Parathyroid adenoma (tissue), 2 donors: ENCODE data around the gene HPN.
"Not testable (repeated sequence)": the region's sequence is repeated elsewhere in the genome, so short reads cannot be mapped to it uniquely, and the experiment has no call there.

Source experiments
- H2AFZ ChIP-seq: fragments of 300-600 bp; sonication (generic); one replicate; pipeline ENCODE4 v1.7.0; 2017; ENCODE audit warnings: antibody characterized with exemption, mild to moderate bottlenecking
- H3K27ac ChIP-seq: fragments of 300-600 bp; sonication (generic); one replicate; pipeline ENCODE4 v1.7.0; 2017
- H3K27me3 ChIP-seq: fragments of 300-600 bp; sonication (generic); one replicate; pipeline ENCODE4 v1.7.0; 2017; ENCODE audit warnings: low read length; ENCODE audit not compliant: control insufficient read depth, insufficient read depth
- H3K36me3 ChIP-seq: fragments of 300-600 bp; sonication (generic); one replicate; pipeline ENCODE4 v1.7.0; 2017; ENCODE audit warnings: low read length; ENCODE audit not compliant: control insufficient read depth, insufficient read depth
- H3K4me1 ChIP-seq: fragments of 300-600 bp; sonication (generic); one replicate; pipeline ENCODE4 v1.7.0; 2017; ENCODE audit warnings: control low read depth
- H3K4me2 ChIP-seq: fragments of 300-600 bp; sonication (generic); one replicate; pipeline ENCODE4 v1.7.0; 2017; ENCODE audit warnings: low read length
- H3K4me3 ChIP-seq: fragments of 300-600 bp; sonication (generic); one replicate; pipeline ENCODE4 v1.7.0; 2017; ENCODE audit warnings: low read depth, low read length
- H3K79me2 ChIP-seq: fragments of 300-600 bp; sonication (generic); one replicate; pipeline ENCODE4 v1.7.0; 2017; ENCODE audit warnings: control low read depth
- H3K9ac ChIP-seq: fragments of 300-600 bp; sonication (generic); one replicate; pipeline ENCODE4 v1.7.0; 2017; ENCODE audit warnings: mild to moderate bottlenecking
- H3K9me3 ChIP-seq: fragments of 300-600 bp; sonication (generic); one replicate; pipeline ENCODE4 v1.7.0; 2017; ENCODE audit warnings: low read length; ENCODE audit not compliant: control insufficient read depth
- TF ChIP-seq, protein P1 (sequence below): fragments of 300-600 bp; sonication (generic); IDR thresholded peaks from one replicate; pipeline ENCODE4 v1.7.0; 2017; ENCODE audit warnings: antibody characterized with exemption, mild to moderate bottlenecking
- donor health status: primary hyperparathyroidism.

Gene HPN

DNA sequence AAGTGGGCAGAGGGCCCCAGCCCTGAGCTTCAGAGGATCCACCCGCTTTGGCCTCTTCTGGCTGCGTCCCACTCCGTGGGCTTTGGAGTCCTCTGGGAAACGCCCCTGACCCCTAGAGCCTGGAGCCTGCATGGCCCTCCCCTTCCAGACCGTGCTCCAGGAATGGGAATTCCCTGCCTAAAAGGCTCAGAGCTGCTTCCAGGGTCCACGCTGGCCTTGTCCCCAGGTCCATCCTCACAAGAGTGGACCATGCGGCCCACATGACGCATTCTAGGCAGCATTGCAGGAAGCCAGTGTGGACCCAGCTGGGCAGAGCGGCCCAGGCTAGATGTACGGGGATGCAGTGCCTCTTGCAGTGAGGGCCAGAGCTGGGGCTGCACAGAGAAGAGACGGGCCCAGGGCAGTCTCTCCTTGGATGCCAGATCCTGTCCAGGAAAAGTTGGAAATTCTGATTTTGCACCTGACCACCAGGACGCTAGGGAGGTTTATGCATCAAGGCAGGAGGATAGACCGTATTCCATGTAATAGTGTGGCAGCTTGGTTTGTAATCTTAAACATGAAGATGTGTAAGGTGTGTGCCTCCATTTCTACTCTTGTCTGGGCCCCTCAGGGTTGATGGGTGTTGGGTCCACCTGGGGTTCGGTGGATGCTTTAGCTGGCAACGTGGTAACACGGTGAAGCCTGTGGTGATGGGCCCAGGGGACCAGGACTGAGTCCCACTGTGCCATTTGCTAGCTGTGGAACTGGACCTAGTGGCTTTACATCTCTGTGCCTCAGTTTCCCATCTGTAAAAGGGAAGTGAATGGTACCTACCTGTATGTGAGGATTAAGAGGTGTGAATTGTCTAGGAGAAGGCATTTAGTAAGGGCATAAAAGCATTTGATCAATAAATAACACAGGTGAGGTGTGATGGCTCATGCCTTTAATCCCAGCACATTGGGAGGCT lies 59.3 kb downstream of the HPN start:
- no peak overlapping the region for H3K9ac ChIP-seq
- H3K27ac ChIP-seq, result no peak overlapping the region
- no peak overlapping the region for H2AFZ ChIP-seq
- no peaks in the 10 kb centered on the region for H3K36me3 ChIP-seq
- no peaks in the 10 kb centered on the region for H3K27me3 ChIP-seq
- H3K4me2 ChIP-seq, result no peak overlapping the region
- TF ChIP-seq, protein P1, sequence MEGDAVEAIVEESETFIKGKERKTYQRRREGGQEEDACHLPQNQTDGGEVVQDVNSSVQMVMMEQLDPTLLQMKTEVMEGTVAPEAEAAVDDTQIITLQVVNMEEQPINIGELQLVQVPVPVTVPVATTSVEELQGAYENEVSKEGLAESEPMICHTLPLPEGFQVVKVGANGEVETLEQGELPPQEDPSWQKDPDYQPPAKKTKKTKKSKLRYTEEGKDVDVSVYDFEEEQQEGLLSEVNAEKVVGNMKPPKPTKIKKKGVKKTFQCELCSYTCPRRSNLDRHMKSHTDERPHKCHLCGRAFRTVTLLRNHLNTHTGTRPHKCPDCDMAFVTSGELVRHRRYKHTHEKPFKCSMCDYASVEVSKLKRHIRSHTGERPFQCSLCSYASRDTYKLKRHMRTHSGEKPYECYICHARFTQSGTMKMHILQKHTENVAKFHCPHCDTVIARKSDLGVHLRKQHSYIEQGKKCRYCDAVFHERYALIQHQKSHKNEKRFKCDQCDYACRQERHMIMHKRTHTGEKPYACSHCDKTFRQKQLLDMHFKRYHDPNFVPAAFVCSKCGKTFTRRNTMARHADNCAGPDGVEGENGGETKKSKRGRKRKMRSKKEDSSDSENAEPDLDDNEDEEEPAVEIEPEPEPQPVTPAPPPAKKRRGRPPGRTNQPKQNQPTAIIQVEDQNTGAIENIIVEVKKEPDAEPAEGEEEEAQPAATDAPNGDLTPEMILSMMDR, result no peak
- H3K4me3 ChIP-seq, result no peak overlapping the region
- no peaks in the 10 kb centered on the region for H3K79me2 ChIP-seq
- no peaks in the 10 kb centered on the region for H3K4me1 ChIP-seq
- no peaks in the 10 kb centered on the region for H3K9me3 ChIP-seq

DNA sequence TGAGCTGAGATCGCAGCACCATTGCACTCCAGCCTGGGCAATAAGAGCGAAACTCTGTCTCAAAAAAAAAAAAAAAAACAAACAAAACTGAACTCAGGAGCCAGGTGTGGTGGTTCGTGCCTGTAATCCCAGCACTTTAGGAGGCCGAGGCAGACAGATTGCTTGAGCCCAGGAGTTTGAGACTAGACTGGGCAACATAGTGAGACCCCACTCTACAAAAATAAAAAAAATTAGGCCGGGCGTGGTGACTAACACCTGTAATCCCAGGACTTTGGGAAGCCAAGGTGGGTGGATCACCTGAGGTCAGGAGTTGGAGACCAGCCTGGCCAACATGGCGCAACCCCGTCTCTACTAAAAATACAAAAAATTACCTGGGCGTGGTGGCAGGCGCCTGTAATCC lies 60.4 kb downstream of the HPN start:
- H3K4me2 ChIP-seq, H3K9ac ChIP-seq: not testable (repeated sequence)

DNA sequence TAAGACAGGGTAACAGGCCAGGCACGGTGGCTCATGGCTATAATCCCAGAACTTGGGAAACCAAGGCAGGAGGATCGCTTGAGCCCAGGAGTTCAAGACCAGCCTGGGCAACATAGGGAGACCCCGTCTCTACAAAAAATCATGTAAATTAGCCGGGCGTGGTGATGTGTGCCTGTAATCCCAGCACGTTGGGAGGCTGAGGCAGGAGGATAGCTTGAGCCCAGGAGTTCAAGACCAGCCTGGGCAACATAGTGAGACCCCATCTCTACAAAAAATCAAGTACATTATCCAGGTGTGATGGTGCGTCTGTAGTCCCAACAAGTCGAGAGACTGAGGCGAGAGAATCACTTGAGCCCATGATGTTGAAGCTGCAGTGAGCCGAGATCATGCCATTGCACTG lies 62.1 kb downstream of the HPN start:
- not testable (repeated sequence) for H3K9ac ChIP-seq, H3K4me1 ChIP-seq, H3K27me3 ChIP-seq, H3K79me2 ChIP-seq, H3K9me3 ChIP-seq, H3K4me3 ChIP-seq, H3K27ac ChIP-seq, H3K4me2 ChIP-seq, H2AFZ ChIP-seq, H3K36me3 ChIP-seq

More for the DNA sequence above, 60.4 kb downstream of the HPN start:
- H3K79me2 ChIP-seq, H3K36me3 ChIP-seq, H3K4me1 ChIP-seq, H3K9me3 ChIP-seq, H3K27me3 ChIP-seq, H2AFZ ChIP-seq, H3K27ac ChIP-seq, H3K4me3 ChIP-seq: not testable (repeated sequence)

DNA sequence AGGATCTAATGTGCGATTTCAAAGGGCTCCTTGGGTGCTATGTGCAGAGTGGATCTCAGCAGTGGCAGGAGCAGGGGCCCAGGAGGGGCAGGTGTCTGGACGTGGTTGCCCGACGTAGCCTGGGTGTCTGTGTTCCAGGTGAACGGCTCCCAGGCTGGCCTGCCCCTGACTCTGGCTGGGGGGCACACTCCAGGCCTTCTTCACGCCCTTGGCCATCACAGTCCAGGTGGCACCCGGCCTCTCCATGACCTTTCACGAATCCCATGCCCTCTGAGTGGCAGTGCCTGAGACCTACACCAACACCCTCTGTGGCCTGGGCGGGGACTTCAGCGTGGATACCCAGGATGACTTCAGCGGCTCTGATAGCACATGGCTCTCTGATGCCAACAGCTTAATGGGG lies 62.8 kb downstream of the HPN start:
- no peaks in the 10 kb centered on the region for H3K9me3 ChIP-seq
- H2AFZ ChIP-seq, result no peak overlapping the region
- H3K9ac ChIP-seq, result no peak overlapping the region
- no peak overlapping the region for H3K4me2 ChIP-seq
- TF ChIP-seq, protein P1, result no peak
- no peaks in the 10 kb centered on the region for H3K27me3 ChIP-seq
- H3K4me3 ChIP-seq, result no peak overlapping the region
- H3K27ac ChIP-seq, result no peak overlapping the region
- H3K79me2 ChIP-seq, result no peaks in the 10 kb centered on the region
- H3K4me1 ChIP-seq, result no peaks in the 10 kb centered on the region
- H3K36me3 ChIP-seq, result no peaks in the 10 kb centered on the region

DNA sequence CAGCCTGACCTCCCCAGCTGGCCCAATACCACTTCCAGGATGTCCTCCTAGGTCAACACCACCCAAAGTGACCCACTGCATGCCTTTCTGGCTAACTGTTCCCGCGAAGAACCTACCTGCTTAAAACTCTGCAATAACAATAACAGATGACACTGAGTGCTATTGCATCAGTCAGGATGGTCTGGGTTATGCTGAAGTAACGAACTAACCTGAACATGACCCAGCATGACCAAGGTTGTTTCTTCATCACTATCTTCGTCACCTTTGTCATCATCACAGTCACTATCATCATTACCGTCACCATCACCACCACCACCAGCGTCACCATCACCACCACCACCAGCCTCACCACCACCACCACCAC lies 63.5 kb downstream of the HPN start:
- TF ChIP-seq, protein P1, result no peak

More for the DNA sequence above, 63.5 kb downstream of the HPN start:
- H3K4me1 ChIP-seq, result no peaks in the 10 kb centered on the region
- H3K36me3 ChIP-seq, result no peaks in the 10 kb centered on the region
- H3K27me3 ChIP-seq, result no peaks in the 10 kb centered on the region
- no peak overlapping the region for H3K4me3 ChIP-seq
- no peaks in the 10 kb centered on the region for H3K9me3 ChIP-seq
- H2AFZ ChIP-seq, result no peak overlapping the region
- H3K9ac ChIP-seq, result no peak overlapping the region
- H3K27ac ChIP-seq, result no peak overlapping the region
- H3K4me2 ChIP-seq, result no peak overlapping the region
- H3K79me2 ChIP-seq, result no peaks in the 10 kb centered on the region
